HG03135 (cell line): ENCODE data around the gene SERPINI2.
"Not testable (repeated sequence)": the region's sequence is repeated elsewhere in the genome, so short reads cannot be mapped to it uniquely, and the experiment has no call there.

Experiments used
- ATAC-seq: cut with Tn5 transposase; IDR thresholded peaks from one replicate; pipeline ENCODE4 v1.9.1; 2021; ENCODE audit warnings: mild to moderate bottlenecking, moderate library complexity; ENCODE audit not compliant: unreplicated experiment

Gene SERPINI2

GRCh38 chr3:167450675-167451074 lies 23.2 kb downstream of the SERPINI2 start:
- no peak for ATAC-seq

- ATAC-seq: no peak
Measured at GRCh38 chr3:167450195-167450594, 23.6 kb downstream of the SERPINI2 start.

- no peak for ATAC-seq
Measured at GRCh38 chr3:167445491-167445890, 28.4 kb downstream of the SERPINI2 start.

- ATAC-seq: no peak
Measured at GRCh38 chr3:167441256-167441655, 32.6 kb downstream of the SERPINI2 start.

GRCh38 chr3:167437428-167438139 lies 36.3 kb downstream of the SERPINI2 start:
- no peak for ATAC-seq

GRCh38 chr3:167426962-167427361 lies 46.9 kb downstream of the SERPINI2 start:
- ATAC-seq: not testable (repeated sequence)

GRCh38 chr3:167422396-167422795 lies 51.4 kb downstream of the SERPINI2 start:
- ATAC-seq: not testable (repeated sequence)

- no peak for ATAC-seq
Measured at GRCh38 chr3:167409611-167410010, 64.2 kb downstream of the SERPINI2 start.

- ATAC-seq: no peak
Measured at GRCh38 chr3:167406876-167407492, 66.9 kb downstream of the SERPINI2 start.

- ATAC-seq: no peak
Measured at GRCh38 chr3:167397826-167398225, 76.0 kb downstream of the SERPINI2 start.

- no peak for ATAC-seq
Measured at GRCh38 chr3:167396075-167396474, 77.8 kb downstream of the SERPINI2 start.

GRCh38 chr3:167394003-167394402 lies 79.8 kb downstream of the SERPINI2 start:
- ATAC-seq: no peak
